NCI-H446 (cell line): ENCODE results near the gene CD151.

Source experiments
- DNase-seq, 2 experiments: peaks; one replicate each; lab custom pipeline; 2025; lab: John Stamatoyannopoulos, UW

CD151 gene

GRCh38 chr11:829176-829846 lies 3.4 kb upstream of the CD151 start:
- DNase-seq: no peak

DNA sequence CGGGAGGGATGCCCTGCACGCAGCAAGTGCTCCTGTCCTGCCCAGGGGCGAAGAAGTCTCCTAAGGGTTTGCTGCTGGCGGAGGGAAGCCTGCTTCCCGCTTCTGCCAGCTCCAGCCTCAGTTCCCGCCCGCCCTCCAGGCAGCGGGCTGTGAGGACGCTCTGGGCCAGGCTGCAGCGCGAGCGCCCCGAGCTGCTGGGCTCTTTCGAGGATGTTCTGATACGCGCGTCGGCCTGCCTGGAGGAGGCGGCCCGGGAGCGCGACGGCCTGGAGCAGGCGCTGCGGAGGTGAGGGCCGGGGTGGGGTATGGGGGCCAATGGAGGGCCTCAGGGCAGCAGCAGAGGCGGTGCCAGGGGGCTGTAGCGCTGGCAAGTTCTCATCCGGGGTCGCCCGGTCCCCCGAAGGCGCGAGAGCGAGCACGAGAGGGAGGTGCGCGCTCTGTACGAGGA lies 2.9 kb upstream of the CD151 start:
- no peak for DNase-seq

GRCh38 chr11:830295-831117 lies 2.2 kb upstream of the CD151 start:
- DNase-seq: no peak

DNA sequence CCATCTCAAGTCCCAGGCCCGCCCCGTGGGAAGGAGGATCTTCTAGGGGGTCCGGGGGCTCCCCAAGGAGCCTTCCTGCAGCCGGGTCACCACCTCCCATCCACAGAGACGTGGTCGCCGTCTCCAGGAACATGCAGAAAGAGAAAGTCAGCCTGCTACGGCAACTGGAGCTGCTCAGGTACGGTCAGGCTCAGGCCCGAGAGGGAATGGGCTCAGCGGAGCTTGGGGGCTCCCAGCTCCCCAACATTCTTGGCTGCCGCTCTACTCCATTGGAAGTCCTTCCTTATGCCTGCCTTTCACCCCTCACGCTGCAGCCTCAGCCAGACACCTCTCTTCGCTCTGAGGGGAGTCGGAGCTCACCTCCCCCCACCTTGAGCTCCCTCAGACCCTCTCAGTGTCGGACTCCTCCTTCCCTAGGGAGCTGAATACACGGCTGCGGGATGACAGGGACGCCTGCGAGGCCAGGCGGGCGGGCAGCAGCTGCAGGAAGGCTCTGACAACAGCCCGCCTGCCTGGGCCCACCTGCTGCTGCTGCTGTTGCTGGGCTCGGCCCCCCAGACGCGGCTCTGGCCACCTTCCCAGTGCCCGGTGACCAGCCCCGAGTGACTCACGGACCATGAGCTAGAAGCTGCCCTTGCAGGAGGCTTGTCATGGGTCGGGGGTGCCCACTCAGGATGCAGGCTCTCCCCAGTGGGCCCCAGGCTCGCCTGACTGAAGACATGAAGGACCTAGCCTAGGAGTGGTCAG lies 1.5 kb upstream of the CD151 start:
- no peak for DNase-seq

DNA sequence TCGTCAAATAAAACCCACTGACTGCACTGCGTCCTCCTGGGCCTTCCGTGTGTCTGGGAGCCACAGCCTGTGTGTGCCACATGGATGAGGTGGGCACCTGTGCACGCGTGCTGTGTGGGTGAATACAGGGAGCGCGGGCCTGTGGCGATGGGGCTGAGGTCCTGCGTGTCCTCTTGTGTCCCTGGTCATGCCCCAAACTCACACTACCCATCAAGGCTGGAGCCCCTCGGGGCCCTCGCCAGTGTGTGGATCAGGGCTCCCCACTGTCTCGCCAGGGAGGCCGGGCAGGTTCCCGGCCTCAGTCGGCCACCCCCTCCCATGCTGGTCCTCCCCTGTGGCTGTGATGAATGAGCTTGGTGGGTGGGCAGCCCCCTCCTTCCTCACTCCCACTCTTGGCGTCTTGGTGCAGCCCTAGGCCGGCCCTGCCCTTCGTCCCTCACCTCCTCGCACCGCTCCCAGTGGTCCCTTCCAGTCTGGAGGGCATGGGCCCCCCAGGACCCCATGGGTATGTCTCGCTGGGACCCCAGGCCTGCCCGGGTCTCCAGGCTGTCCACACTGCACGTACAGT lies 707 bp upstream of the CD151 start:
- no peak for DNase-seq

- DNase-seq: no peak
Observed at GRCh38 chr11:833114-833791, 501 bp downstream of the CD151 start.

DNA sequence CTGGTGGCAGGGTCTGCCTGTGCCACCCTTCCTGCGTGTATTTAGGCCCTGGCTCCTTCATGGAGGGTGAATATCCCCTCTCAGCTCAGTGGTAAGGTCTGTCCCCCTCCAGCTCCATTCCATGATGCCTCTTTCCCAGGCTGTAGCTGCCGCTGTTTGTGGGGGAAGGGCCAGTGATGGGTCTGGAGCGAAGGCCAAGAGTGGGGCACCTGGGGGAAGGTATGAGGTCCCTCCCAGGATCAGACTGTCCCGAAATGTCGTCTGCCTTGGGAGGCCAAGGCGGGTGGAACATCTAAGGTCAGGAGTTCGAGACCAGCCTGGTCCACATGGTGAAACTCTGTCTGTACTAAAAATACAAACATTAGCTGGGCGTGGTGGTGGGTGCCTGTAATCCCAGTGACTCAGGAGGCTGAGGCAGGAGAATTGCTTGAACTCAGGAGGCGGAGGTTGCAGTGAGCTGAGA lies 1.1 kb downstream of the CD151 start:
- no peak for DNase-seq

DNA sequence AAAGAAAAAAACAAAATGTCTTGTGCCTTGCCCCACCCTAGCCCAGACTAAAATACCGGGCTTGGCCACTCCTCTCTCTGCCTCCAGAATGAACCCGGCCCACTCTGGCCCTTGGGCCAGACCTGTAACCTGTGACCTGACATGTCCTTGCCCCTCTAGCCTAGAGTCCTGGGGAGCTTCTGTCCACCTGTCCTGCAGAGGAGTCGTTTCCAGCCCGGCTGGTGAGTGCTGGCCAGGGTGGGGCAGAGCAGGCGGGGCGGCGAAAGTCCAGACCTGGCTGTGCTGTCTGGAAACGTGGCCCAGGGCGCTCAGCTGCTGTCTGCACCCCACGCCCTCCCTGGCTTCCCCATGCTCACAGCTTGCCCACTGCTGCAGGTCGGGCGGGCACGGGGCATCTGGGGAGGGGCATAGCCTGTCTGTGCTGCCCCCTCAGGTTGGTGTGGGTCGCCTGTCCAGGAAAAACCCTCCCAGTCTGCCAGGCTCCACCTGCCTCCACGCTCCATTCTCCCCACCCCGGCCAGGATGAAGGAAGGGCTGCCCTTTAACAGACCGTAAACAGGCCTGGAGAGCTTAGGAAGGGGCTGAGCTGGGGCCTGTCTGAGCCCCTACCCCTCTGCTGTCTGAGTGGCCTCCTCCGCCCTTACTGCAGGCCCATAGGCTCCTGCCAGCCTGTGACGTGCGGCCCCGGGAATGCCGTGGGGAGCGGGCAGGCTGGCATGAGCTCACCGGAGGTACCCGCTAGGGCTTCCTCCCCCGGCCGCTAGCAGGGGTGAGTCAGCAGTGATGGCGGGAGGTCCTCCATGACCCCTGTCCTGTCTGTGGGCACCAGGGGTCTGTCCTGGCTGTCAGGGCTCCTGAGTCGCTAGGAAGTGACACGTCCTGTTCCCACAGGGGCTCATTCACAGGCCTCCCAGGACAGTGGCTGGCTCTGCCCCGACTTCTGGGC lies 1.9 kb downstream of the CD151 start:
- DNase-seq: no peak

DNA sequence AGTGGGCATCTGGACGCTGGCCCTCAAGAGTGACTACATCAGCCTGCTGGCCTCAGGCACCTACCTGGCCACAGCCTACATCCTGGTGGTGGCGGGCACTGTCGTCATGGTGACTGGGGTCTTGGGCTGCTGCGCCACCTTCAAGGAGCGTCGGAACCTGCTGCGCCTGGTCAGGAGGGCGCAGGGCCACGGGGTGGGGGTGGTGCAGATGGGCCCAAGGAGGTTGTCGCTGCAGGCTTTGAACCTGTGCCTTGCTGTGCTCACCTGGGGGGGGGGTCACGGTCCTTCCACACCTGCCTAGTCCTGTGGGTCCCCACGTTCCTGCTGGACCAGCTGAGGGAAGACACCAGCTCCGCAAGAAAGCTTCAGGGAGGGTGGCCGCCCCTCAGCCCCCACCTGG lies 3.5 kb downstream of the CD151 start:
- no peak for DNase-seq

GRCh38 chr11:836700-837099 lies 3.9 kb downstream of the CD151 start:
- no peak for DNase-seq

GRCh38 chr11:837189-837989 lies 4.6 kb downstream of the CD151 start:
- DNase-seq: no peak

- no peak for DNase-seq
Observed at GRCh38 chr11:837990-838307, 5.2 kb downstream of the CD151 start.

DNA sequence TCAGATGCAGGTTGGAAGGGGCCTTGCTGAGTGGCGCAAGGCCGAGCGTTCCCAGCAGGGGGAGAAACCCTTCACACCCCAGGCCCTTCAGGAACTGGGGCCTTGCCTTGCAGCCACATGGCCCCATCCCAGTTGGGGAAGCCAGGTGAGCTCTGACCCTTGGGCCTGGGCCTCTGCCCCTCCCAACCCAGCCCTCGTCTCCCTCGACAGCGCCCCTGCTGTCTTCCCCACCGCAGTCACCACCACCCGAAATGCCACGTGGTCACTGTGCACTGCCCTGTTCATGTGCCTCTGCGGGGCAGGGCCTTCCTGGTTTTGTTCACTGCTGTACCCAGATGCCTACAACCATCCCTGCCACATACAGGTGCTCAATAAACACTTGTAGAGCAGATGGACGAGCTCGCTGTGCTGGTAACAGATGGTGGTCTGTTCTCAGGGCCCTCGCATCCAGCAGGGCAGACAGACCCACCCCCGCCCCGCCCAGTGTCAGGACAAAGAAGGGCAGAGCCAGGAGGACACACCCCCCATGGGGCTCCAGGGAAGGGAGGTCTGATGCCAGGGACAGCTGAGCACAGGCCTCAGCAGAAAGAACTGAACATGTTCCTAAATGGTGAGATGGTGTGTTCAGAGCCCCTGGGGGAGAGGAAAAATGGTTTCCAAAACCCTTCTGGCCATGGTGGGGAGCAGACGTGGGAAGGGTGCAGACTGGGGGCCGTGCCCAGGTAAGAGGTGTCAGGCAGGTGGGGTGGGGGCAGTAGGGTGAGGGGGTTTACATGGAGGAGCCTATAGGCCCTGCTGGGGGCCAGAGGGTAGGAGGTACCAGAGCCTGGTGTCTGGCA lies 5.9 kb downstream of the CD151 start:
- no peak for DNase-seq

DNA sequence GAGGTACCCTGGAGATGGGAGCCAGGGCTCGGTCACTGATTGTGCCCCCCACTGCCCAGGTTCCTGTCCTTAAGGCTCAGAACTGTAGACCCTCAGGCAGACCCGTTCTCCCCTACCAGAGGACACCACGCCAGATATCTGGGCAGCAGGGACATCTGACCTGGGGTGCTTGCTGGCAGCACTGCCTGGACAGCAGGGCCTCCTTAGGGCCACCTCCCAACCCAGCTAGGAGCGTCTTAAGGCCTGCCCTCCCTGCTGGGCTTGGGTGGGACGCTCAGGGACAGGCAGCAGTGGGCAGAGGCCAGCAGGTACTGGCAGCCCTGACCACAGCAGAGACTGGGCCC lies 6.5 kb downstream of the CD151 start:
- DNase-seq: no peak

DNA sequence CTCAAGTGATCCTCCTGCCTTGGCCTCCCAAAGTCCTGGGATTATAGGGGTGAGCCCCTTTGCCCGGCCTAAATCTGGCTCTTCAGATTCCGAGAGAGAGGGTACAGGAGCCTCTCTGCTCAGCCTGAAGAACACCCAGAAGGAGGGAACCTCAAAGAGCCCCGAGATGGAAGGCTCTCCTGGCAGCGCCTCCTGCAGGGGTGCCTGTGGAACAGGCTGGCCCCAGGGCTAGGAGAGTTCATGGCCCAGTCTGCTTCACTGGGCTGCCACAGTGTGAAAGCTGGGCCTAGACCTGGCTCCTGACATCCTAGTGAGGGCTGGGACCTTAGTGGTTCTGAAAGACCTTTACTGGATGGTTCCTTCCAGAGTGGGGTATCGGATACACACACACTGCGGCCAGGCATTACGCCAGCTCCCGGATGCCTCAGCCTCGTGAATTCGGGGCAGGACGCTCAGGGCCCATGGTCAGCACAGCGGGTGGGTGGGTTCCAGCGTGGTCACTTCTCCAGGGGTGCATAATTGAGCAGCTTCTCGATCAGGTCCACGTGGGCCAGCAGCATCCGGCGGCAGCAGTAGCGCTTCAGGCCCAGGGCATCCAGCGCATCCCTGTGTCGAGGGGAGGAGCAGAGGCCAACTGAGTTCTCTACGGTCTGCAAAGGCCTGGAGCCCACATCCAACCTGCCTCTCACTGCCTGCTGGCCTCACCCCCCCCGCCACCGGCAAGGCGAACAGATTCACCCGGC lies 7.3 kb downstream of the CD151 start:
- no peak for DNase-seq

DNA sequence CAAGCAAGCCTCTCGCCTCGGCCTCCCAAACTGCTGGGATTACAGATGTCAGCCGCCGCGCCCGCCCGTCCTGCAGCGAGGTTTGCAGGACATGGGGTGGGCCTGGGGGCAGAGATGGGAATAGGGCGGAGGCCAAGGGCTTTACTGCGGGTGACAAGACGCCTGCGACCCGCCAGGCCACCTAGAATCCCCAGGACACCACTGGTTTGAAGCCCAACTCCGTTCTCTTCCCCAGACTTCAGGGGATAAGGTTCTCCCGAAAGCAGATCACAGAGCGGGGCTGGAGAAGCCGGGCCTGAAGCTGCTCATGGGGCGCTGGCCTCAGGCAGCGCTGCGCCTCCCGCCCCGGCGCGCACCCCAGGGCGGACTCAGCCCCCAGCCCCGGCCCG lies 9.2 kb downstream of the CD151 start:
- no peak for DNase-seq

DNA sequence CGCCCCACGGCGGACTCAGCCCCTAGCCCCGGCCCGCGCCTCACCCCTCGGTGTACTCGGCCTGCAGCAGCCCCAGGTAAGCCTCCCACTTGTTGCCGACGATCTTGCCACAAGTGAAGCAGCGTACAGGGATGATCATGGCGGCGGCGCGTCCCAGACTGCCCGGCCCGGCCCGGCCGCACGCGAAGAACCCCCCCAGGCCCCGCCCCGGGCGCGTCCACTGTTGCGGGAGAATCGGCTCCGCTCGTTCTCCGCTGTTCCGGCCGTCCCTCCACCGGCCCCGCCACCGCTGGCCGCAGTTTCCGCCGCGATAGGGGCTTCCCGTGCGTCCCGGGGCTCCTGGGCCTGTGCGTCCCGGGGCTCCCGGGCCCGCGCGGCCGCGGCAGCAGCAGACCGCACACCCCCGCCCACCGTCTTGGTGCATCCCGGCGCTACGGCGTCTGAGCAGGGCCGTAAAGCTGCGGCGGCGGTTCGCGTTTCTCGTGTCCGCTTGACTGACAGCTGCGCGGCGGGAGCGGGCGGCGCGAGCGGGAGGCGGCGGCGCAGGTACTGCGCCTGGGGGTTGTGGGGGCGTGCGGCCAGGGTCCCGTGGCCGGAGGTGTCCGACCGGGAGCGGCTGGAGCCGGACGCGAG lies 9.7 kb downstream of the CD151 start, which contains the start of the genes POLR2L and TSPAN4:
Gene POLR2L, minus strand, starts transcription at position 160 of the 633 bp plus-strand sequence. Its CDS starts 21 bp downstream, at position 139.
Gene TSPAN4, plus strand, starts transcription at position 483 of the 633 bp plus-strand sequence. CDS start 7,453 bp downstream, outside the sequence.
- peak; percentile 65 to 92 for DNase-seq
